Osteocyte (in vitro differentiated cells): ENCODE data around the gene AFAP1. TPM values are rescaled to one million over a fixed set of nuclear protein-coding genes. Genes with fewer than 3 reads are reported as not detected.

Experiments used
- DNase-seq: peaks from one replicate; pipeline ENCODE4 v3.0.0; 2021; ENCODE audit warnings: mixed read lengths; ENCODE audit not compliant: unreplicated experiment; ENCODE audit errors: extremely low spot score
- H3K27ac Mint-ChIP-seq: one replicate; pipeline ENCODE4 v1.8.0; 2021; ENCODE audit warnings: mild to moderate bottlenecking, mixed read lengths; ENCODE audit not compliant: unreplicated experiment
- H3K27me3 Mint-ChIP-seq: one replicate; pipeline ENCODE4 v1.8.0; 2021; ENCODE audit warnings: mixed read lengths; ENCODE audit not compliant: unreplicated experiment
- H3K36me3 Mint-ChIP-seq: one replicate; pipeline ENCODE4 v1.8.0; 2021; ENCODE audit warnings: mixed read lengths; ENCODE audit not compliant: unreplicated experiment
- H3K4me1 Mint-ChIP-seq: one replicate; pipeline ENCODE4 v1.8.0; 2021; ENCODE audit warnings: mixed read lengths; ENCODE audit not compliant: unreplicated experiment
- H3K4me3 Mint-ChIP-seq: one replicate; pipeline ENCODE4 v1.8.0; 2021; ENCODE audit warnings: mild to moderate bottlenecking, moderate library complexity, mixed read lengths; ENCODE audit not compliant: unreplicated experiment
- H3K9me3 Mint-ChIP-seq: one replicate; pipeline ENCODE4 v1.8.0; 2021; ENCODE audit warnings: mixed read lengths; ENCODE audit not compliant: unreplicated experiment
- total RNA-seq: library from RNA; stranded (reverse); gene quantifications from 2 replicates; pipeline ENCODE4 v1.2.1, GENCODE V29; 2021
- TF ChIP-seq, protein P1 (sequence below): fragments of 200-600 bp; sonication (generic); IDR thresholded peaks from 2 replicates; pipeline ENCODE4 v1.5.0; 2021; ENCODE audit warnings: antibody characterized with exemption, mild to moderate bottlenecking, moderate library complexity

AFAP1 gene
- total RNA-seq, 1 donor from 2014 or later: 66.9 TPM

DNA sequence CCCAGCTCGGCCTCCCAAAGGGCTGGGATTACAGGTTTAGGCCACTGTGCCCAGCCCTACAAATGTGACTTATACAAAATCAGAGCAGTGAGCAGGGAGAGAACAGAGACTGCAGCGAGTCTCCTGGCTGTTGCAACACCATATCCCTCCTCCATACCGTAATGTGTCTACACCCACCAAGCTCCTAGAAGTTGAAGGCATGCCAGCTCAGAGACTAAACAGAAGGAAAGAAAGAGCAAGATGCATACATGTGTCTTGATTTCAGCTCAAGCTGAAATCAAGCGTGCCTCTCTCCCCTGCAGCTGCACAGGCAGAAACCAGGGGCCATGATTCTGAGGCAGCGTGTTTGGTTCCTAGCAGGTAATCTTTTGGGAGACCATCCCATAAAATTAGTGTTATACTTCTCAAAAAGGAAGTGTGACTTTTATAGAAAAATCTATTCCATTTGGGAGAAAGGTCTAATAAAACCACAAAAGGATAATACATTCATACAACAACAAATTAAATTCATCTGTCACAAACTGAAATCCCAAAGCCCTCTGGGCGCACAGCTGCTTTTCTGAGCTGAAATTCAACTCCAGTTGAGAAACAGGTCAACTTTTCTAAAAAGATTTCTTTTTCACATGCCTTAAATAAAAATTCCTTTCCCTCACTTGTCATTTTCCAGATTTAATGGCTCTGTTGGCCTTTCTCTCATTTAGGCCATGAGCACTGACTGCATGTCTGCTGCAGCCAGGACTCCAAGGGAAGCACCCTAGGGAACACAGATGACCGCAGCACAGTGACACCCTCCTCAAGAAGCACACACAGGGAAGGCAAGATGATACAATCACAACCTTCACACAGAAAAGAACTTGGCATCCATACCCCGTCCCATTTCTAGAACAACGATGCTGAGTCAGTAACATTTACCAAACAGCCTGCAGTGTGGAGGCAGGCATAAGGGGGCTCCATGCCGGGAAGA lies 34.4 kb downstream of the AFAP1 start:
- H3K4me3 Mint-ChIP-seq: peak overlapping the region; percentile 63
- no peak for DNase-seq
- TF ChIP-seq, protein P1, sequence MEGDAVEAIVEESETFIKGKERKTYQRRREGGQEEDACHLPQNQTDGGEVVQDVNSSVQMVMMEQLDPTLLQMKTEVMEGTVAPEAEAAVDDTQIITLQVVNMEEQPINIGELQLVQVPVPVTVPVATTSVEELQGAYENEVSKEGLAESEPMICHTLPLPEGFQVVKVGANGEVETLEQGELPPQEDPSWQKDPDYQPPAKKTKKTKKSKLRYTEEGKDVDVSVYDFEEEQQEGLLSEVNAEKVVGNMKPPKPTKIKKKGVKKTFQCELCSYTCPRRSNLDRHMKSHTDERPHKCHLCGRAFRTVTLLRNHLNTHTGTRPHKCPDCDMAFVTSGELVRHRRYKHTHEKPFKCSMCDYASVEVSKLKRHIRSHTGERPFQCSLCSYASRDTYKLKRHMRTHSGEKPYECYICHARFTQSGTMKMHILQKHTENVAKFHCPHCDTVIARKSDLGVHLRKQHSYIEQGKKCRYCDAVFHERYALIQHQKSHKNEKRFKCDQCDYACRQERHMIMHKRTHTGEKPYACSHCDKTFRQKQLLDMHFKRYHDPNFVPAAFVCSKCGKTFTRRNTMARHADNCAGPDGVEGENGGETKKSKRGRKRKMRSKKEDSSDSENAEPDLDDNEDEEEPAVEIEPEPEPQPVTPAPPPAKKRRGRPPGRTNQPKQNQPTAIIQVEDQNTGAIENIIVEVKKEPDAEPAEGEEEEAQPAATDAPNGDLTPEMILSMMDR: no peak
- no peaks in the 10 kb centered on the region for H3K27me3 Mint-ChIP-seq
- H3K27ac Mint-ChIP-seq: peak overlapping the region; percentile 97
- H3K9me3 Mint-ChIP-seq: no peaks in the 10 kb centered on the region
- no peaks in the 10 kb centered on the region for H3K36me3 Mint-ChIP-seq
- H3K4me1 Mint-ChIP-seq: peaks cover 89% of the 10 kb centered on the region

- Mint-ChIP-seq H3K36me3 (no peaks in the 10 kb centered on the region), H3K4me1 (peaks cover 88% of the 10 kb centered on the region), H3K9me3 (no peaks in the 10 kb centered on the region), H3K27me3 (no peaks in the 10 kb centered on the region), H3K4me3 (peak overlapping the region; percentile 19), H3K27ac (peak overlapping the region; percentile 97)
- DNase-seq: no peak
- TF ChIP-seq, protein P1: no peak
Observed at GRCh38 chr4:7903791-7904516, 35.7 kb downstream of the AFAP1 start.

- no peaks in the 10 kb centered on the region for H3K36me3 Mint-ChIP-seq
- H3K27ac Mint-ChIP-seq: peak overlapping the region; percentile 97
- H3K27me3 Mint-ChIP-seq: no peaks in the 10 kb centered on the region
- DNase-seq: no peak
- H3K9me3 Mint-ChIP-seq: no peaks in the 10 kb centered on the region
- TF ChIP-seq, protein P1: no peak
- peaks cover 93% of the 10 kb centered on the region for H3K4me1 Mint-ChIP-seq
- no peak overlapping the region for H3K4me3 Mint-ChIP-seq
Observed at GRCh38 chr4:7902826-7903225, 36.8 kb downstream of the AFAP1 start.

- Mint-ChIP-seq H3K27me3 (no peaks in the 10 kb centered on the region), H3K27ac (peak overlapping the region; percentile 97), H3K9me3 (no peaks in the 10 kb centered on the region), H3K4me1 (peaks cover 91% of the 10 kb centered on the region), H3K4me3 (no peak overlapping the region), H3K36me3 (no peaks in the 10 kb centered on the region)
- DNase-seq: no peak
- TF ChIP-seq, protein P1: no peak
Observed at GRCh38 chr4:7902101-7902553, 37.5 kb downstream of the AFAP1 start.
